GM23248 (cell line): ENCODE measurements around the gene ZBP1. TPM values are rescaled to one million over a fixed set of nuclear protein-coding genes. Genes with fewer than 3 reads are reported as not detected.

ENCODE experiments used
- DNase-seq: peaks from one replicate; pipeline ENCODE4 v3.0.0-alpha.2; 2015
- H2AFZ ChIP-seq: fragments of 200-600 bp; sonication (generic); 2 replicates; pipeline ENCODE4 v1.6.1; 2016; ENCODE audit warnings: antibody characterized with exemption
- H3F3A ChIP-seq: fragments of 200-600 bp; sonication (generic); 2 replicates; pipeline ENCODE4 v1.6.1; 2016; ENCODE audit warnings: mild to moderate bottlenecking, antibody characterized with exemption, mixed run types; ENCODE audit not compliant: insufficient read depth
- H3K27ac ChIP-seq: fragments of 200-600 bp; sonication (generic); 2 replicates; pipeline ENCODE4 v1.5.1; 2016; ENCODE audit warnings: mild to moderate bottlenecking
- H3K27me3 ChIP-seq: fragments of 200-600 bp; sonication (generic); replicated peaks from 2 replicates; pipeline ENCODE4 v1.6.1; 2016; ENCODE audit warnings: mild to moderate bottlenecking; ENCODE audit not compliant: insufficient read depth
- H3K36me3 ChIP-seq: fragments of 200-600 bp; sonication (generic); 2 replicates; pipeline ENCODE4 v1.6.1; 2016; ENCODE audit warnings: low read depth, mild to moderate bottlenecking
- H3K4me1 ChIP-seq: fragments of 200-600 bp; sonication (generic); 2 replicates; pipeline ENCODE4 v1.6.1; 2016; ENCODE audit warnings: mild to moderate bottlenecking; ENCODE audit not compliant: insufficient read depth
- H3K4me2 ChIP-seq: fragments of 200-600 bp; sonication (generic); one replicate; pipeline ENCODE4 v1.6.1; 2016; ENCODE audit warnings: mild to moderate bottlenecking; ENCODE audit not compliant: unreplicated experiment
- H3K4me3 ChIP-seq: fragments of 200-600 bp; sonication (generic); 2 replicates; pipeline ENCODE4 v1.5.1; 2016; ENCODE audit warnings: mild to moderate bottlenecking
- H3K79me2 ChIP-seq: fragments of 200-600 bp; sonication (generic); 2 replicates; pipeline ENCODE4 v1.6.1; 2016; ENCODE audit warnings: mild to moderate bottlenecking; ENCODE audit not compliant: insufficient read depth
- H3K9ac ChIP-seq: fragments of 200-600 bp; sonication (generic); 2 replicates; pipeline ENCODE4 v1.6.1; 2016; ENCODE audit warnings: mild to moderate bottlenecking
- H3K9me2 ChIP-seq: fragments of 200-600 bp; sonication (generic); 2 replicates; pipeline ENCODE4 v1.6.1; 2016; ENCODE audit warnings: mixed run types, mild to moderate bottlenecking, moderate library complexity; ENCODE audit not compliant: insufficient read depth
- H3K9me3 ChIP-seq: fragments of 200-600 bp; sonication (generic); one replicate; pipeline ENCODE4 v1.6.1; 2017; ENCODE audit warnings: low read depth
- H4K20me1 ChIP-seq: fragments of 200-600 bp; sonication (generic); 2 replicates; pipeline ENCODE4 v1.6.0; 2016; ENCODE audit not compliant: insufficient read depth
- EZH2 ChIP-seq: fragments of 200-600 bp; sonication (generic); IDR thresholded peaks from 2 replicates; pipeline ENCODE4 v1.6.1; 2018; ENCODE audit warnings: antibody characterized with exemption, mild to moderate bottlenecking; ENCODE audit not compliant: insufficient read depth, poor library complexity, severe bottlenecking
- EZH2phosphoT487 ChIP-seq: fragments of 200-600 bp; sonication (generic); IDR thresholded peaks from 2 replicates; pipeline ENCODE4 v1.6.1; 2018; ENCODE audit warnings: antibody characterized with exemption, moderate library complexity, mild to moderate bottlenecking, low read depth; ENCODE audit not compliant: insufficient read depth
- WGBS, 2 experiments: methylation state at CpG; one replicate each; pipeline ENCODE4 v1.1.6; 2015 to 2017; ENCODE audit warnings: low lambda C conversion rate in 2 of 2, low coverage in 1 of 2; ENCODE audit errors: missing lambda C conversion rate in 2 of 2; 5-methylcytosine and 5-hydroxymethylcytosine counted together
- in situ Hi-C: fragments of 300-500 bp; cut with MboI; formaldehyde crosslinking; loops from 2 replicates; pipeline ENCODE4 v1.15.0; 2020
- polyA plus RNA-seq: library from polyadenylated mRNA; unstranded; fragments of >200 nt; fragmentation: Nextera tagmentation; extraction: Ambion mirVana; gene quantifications from 2 replicates; pipeline ENCODE4 v1.2.1, GENCODE V29; 2016
- total RNA-seq: library from RNA; depleted of rRNA; stranded (reverse); fragments of >200 nt; shearing (Covaris generic); gene quantifications from 2 replicates; pipeline ENCODE4 v1.2.3, GENCODE V29; 2014

Gene ZBP1
- total and polyA plus RNA-seq, 2 experiments from 2014 or later: not detected

DNA sequence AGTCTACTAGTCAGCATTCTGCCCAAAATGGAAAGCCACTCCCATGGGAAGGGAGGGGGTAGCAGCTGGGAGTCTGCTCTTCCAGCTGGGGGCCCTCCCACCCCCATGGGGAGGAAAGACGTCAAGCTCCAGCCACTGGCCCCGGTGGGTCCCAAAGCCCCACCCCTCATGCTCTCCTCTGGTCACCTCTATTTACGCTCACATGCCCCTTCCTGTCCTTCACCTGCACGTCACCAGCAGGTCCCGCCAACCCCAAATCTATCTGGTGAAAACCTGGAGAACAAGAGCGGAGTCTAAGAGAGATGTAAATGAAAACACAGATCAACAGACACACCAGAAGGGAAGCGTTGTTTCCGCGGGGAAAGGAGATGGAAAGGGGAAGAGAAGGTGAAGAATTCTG is 30.0 kb upstream of the ZBP1 start:
- in situ Hi-C loops: no loop called here

DNA sequence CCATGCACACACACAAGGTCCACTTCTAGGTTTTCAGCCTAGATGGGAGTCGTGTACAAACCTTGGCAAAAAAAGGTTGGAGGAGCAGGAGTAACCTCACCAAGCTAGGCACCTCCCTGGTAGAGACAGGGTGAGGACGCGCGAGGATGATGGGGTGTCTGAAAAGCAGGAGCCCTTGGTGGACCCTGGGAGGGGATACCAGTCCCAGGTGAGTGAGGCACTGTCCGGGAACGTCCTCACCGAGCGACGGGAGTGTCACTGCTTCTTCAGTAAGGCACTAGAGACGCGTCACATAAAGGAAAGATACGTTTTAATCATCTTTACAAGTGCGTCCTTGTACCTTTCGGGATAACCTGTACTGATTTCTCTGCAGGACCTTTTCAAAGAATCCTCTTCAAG is 29.4 kb upstream of the ZBP1 start:
- Histone ChIP-seq H3K79me2 (no peaks in the 10 kb centered on the region), H3K9me3 (no peaks in the 10 kb centered on the region), H3K9ac (no peak overlapping the region), H2AFZ (no peak overlapping the region), H3K9me2 (no peaks in the 10 kb centered on the region), H3K27me3 (no peaks in the 10 kb centered on the region), H3K4me1 (no peaks in the 10 kb centered on the region), H3K36me3 (no peaks in the 10 kb centered on the region; the same call in 1 of the 2 replicates), H3F3A (no peaks in the 10 kb centered on the region), H3K4me2 (no peak overlapping the region), H4K20me1 (no peaks in the 10 kb centered on the region), H3K4me3 (no peak overlapping the region), H3K27ac (no peak overlapping the region)
- no peak for DNase-seq
- TF ChIP-seq EZH2: no peak
- no peak for TF ChIP-seq EZH2phosphoT487
- WGBS, 2 experiments: 88 to 91% methylated on average over 14 of the region's 14 CpGs
- in situ Hi-C loops: no loop called here

More for the DNA sequence above, 30.0 kb upstream of the ZBP1 start:
- Histone ChIP-seq H3K36me3 (no peaks in the 10 kb centered on the region; the same call in 1 of the 2 replicates), H3K4me1 (no peaks in the 10 kb centered on the region), H3K27ac (no peak overlapping the region), H3K79me2 (no peaks in the 10 kb centered on the region), H3K27me3 (no peaks in the 10 kb centered on the region), H3K9me3 (no peaks in the 10 kb centered on the region), H3K9ac (no peak overlapping the region), H2AFZ (no peak overlapping the region), H3K4me2 (no peak overlapping the region), H3K9me2 (no peaks in the 10 kb centered on the region), H3K4me3 (no peak overlapping the region), H3F3A (no peaks in the 10 kb centered on the region), H4K20me1 (no peaks in the 10 kb centered on the region)
- no peak for DNase-seq
- 76 to 84% methylated on average over 8 to 9 of the region's 9 CpGs for WGBS, 2 experiments
- no peak for TF ChIP-seq EZH2
- TF ChIP-seq EZH2phosphoT487: no peak

- no peak overlapping the region for H3K4me3 ChIP-seq
- H3K9ac ChIP-seq: no peak overlapping the region
- H3K4me1 ChIP-seq: no peaks in the 10 kb centered on the region
- H3K36me3 ChIP-seq: no peaks in the 10 kb centered on the region; the same call in 1 of the 2 replicates
- H3F3A ChIP-seq: no peaks in the 10 kb centered on the region
- no peaks in the 10 kb centered on the region for H4K20me1 ChIP-seq
- in situ Hi-C loops: no loop called here
- DNase-seq: no peak
- H3K9me3 ChIP-seq: no peaks in the 10 kb centered on the region
- H3K27me3 ChIP-seq: no peaks in the 10 kb centered on the region
- TF ChIP-seq EZH2 (no peak), EZH2phosphoT487 (no peak)
- H3K9me2 ChIP-seq: no peaks in the 10 kb centered on the region
- H3K4me2 ChIP-seq: no peak overlapping the region
- no peak overlapping the region for H2AFZ ChIP-seq
- no peaks in the 10 kb centered on the region for H3K79me2 ChIP-seq
- no peak overlapping the region for H3K27ac ChIP-seq
- 88 to 91% methylated on average over 15 of the region's 15 CpGs for WGBS, 2 experiments
These were observed 28.8 kb upstream of the ZBP1 start for GRCh38 chr20:57648878-57649616.

DNA sequence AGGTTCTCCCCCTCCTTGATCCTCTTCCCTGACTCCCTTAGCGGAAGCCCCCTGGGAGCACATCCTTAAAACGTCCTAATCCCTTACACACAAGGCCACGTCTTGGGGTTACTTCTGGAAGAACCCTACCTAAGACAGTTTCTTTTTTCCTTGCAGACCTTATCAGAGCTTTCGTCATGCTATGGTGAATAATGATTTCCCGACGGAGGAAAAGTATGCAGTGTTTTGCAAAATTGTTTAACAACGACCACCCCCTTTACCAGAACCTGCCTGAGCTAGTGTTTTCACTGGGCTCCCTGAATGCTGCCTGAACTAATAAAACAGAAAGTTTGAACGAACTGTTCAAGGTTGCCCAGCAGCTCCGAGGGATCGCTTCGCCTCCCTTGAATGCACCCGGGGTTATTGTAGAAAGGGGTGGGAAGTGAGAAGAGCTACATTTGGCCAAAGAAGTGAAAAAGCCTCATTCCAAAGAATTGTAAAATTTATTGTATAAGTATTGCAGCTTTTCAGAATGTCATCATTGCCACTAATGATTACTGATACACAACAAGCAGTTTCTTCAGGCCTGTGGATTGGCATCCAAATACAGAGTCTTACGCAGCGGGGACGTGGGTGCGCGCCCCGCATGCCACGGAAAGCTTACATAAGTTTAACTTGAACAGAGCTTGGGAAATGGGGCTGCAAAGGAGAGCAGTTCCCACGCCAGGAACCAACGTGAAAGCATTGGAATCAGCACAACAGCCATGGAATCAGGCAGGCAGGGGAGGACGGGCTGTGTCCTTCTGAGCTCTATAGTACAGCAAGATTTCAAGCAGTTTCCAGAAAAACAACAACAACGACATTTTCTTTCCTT is 27.9 kb upstream of the ZBP1 start:
- WGBS, 2 experiments: 80 to 82% methylated on average over 23 of the region's 23 CpGs
- Histone ChIP-seq H3K4me1 (no peaks in the 10 kb centered on the region), H4K20me1 (no peaks in the 10 kb centered on the region), H3K27me3 (no peaks in the 10 kb centered on the region), H3K9me2 (no peaks in the 10 kb centered on the region), H3K36me3 (no peaks in the 10 kb centered on the region), H3K9ac (no peak overlapping the region), H3K9me3 (no peaks in the 10 kb centered on the region), H3K27ac (no peak overlapping the region), H3K79me2 (no peaks in the 10 kb centered on the region), H3K4me3 (no peak overlapping the region), H3K4me2 (no peak overlapping the region), H2AFZ (no peak overlapping the region), H3F3A (no peaks in the 10 kb centered on the region)
- in situ Hi-C loops: no loop called here
- DNase-seq: no peak
- no peak for TF ChIP-seq EZH2
- no peak for TF ChIP-seq EZH2phosphoT487
